ENCODE measurements around the gene ACBD6. TPM values are rescaled to one million over a fixed set of nuclear protein-coding genes. Genes with fewer than 3 reads are reported as not detected.

The ACBD6 gene
- total RNA-seq, 2 experiments from 2014 or later = 45.6 to 46.8 TPM

DNA sequence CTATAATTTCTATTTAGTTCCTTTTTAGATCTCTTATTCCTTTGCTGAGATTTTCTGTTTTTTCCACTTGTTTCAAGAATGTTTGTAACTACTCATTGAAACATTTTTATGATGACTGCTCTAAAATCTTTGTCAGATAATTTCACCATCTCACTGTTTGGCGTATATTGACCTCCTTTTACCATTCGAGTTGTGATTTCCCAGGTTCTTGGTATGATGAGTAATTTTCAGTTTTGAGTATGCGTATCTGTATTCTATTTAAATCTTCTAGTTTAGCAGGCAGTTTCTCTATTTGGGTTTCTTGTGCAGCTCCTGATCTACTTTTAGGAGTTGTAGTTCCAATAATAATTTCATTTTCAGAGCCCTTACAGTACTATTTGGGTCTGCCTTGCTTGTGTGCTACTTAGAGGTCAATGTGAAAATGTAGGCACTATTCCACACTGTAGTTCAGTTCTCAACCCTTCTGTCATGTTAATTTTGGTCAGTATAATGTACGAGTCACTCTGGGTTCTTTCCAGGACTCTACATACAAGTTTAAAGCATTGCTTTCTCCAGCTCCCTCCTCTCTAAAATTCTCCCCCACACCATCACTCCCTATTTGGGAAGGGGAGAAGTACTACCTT lies 115.5 kb downstream of the ACBD6 start:
- peak; percentile 47 for ATAC-seq
- POLR2A ChIA-PET = interaction anchor here (0.6 kb wide), 1 partner anchor 10 kb away, joined by 3 read pairs; no protein-coding TSS in a partner anchor
- peaks cover 19% of the 10 kb centered on the region for H3K4me1 Mint-ChIP-seq
- H3K4me3 Mint-ChIP-seq = no peak overlapping the region
- DNase-seq = no peak
- H3K27ac Mint-ChIP-seq = no peak overlapping the region
- CTCF ChIA-PET = interaction anchor here (1.4 kb wide), 1 partner anchor 102 kb away, joined by 3 read pairs; no protein-coding TSS in a partner anchor
- peaks cover 55% of the 10 kb centered on the region for H3K9me3 Mint-ChIP-seq (ENCODE audit: low read depth)
- no peaks in the 10 kb centered on the region for H3K27me3 Mint-ChIP-seq
- intact Hi-C loops (cut with DNase I, micrococcal nuclease) = loop anchor here in 1 of 2 experiments (10.0 kb wide), 2 partner anchors 198 to 288 kb away; no protein-coding TSS in a partner anchor
- peaks cover 66% of the 10 kb centered on the region for H3K36me3 Mint-ChIP-seq (ENCODE audit: low read depth)

GRCh38 chr1:180385144-180385543 lies 117.2 kb downstream of the ACBD6 start:
- Mint-ChIP-seq H3K36me3 (ENCODE audit: low read depth) (peaks cover 65% of the 10 kb centered on the region), H3K27me3 (no peaks in the 10 kb centered on the region), H3K4me3 (no peak overlapping the region), H3K27ac (no peak overlapping the region), H3K4me1 (peaks cover 32% of the 10 kb centered on the region), H3K9me3 (ENCODE audit: low read depth) (peaks cover 62% of the 10 kb centered on the region)
- no peak for DNase-seq
- CTCF ChIA-PET = no interaction called here
- ATAC-seq = no peak
- POLR2A ChIA-PET = no interaction called here
- intact Hi-C loops (cut with DNase I, micrococcal nuclease) = loop anchor here in 1 of 2 experiments (10.0 kb wide), 2 partner anchors 200 to 290 kb away; no protein-coding TSS in a partner anchor

GRCh38 chr1:180384286-180385005 lies 117.9 kb downstream of the ACBD6 start:
- ChIA-PET CTCF (interaction anchor here (0.6 to 0.7 kb wide), 2 partner anchors 10 to 903 kb away, joined by 3 to 4 read pairs; no protein-coding TSS in a partner anchor), POLR2A (interaction anchor here (0.7 kb wide), 1 partner anchor 21 kb away, joined by 3 read pairs; no protein-coding TSS in a partner anchor)
- H3K27ac Mint-ChIP-seq = no peak overlapping the region
- no peak for ATAC-seq
- H3K4me1 Mint-ChIP-seq = peaks cover 36% of the 10 kb centered on the region
- no peak overlapping the region for H3K4me3 Mint-ChIP-seq
- H3K9me3 Mint-ChIP-seq (ENCODE audit: low read depth) = peaks cover 69% of the 10 kb centered on the region
- H3K36me3 Mint-ChIP-seq (ENCODE audit: low read depth) = peaks cover 72% of the 10 kb centered on the region
- no peak for DNase-seq
- intact Hi-C loops (cut with DNase I, micrococcal nuclease) = loop anchor here in 1 of 2 experiments (10.0 kb wide), 2 partner anchors 200 to 290 kb away; no protein-coding TSS in a partner anchor
- H3K27me3 Mint-ChIP-seq = no peaks in the 10 kb centered on the region

DNA sequence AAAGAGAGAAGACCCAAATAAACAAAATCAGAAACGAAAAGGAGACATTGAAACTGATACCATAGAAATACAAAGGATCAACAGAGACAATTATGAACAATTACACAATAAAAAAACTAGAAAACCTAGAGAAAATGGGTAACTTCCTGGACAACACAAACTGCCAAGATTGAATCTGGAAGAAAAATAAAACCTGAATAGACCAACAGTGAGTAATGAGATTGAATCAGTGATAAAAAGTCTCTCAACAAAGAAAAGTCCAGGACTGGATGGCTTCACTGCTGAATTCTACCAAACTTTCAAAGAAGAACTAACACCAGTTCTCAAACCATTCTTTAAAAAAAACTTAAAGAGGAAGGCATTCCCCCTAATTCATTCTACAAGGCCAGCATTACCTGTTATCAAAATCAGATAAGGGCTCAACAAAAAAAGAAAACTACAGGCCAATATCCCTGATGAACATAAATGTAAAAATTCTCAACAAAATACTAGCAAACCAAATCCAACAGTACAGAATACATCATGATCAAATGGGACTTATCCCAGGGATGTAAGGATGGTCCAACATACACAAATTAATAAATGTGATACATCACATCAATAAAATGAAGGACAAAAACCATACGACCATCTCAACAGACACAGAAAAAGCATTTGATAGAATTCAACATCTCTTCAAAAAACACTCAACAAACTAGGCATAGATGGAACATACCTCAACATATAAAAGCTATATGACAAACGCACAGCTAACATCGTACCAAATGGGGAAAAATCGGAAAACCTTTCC lies 119.9 kb downstream of the ACBD6 start:
- peaks cover 36% of the 10 kb centered on the region for H3K4me1 Mint-ChIP-seq
- no peak overlapping the region for H3K4me3 Mint-ChIP-seq
- peaks cover 72% of the 10 kb centered on the region for H3K9me3 Mint-ChIP-seq (ENCODE audit: low read depth)
- no peak for DNase-seq
- POLR2A ChIA-PET = no interaction called here
- no peaks in the 10 kb centered on the region for H3K27me3 Mint-ChIP-seq
- H3K27ac Mint-ChIP-seq = no peak overlapping the region
- ATAC-seq = no peak
- peaks cover 80% of the 10 kb centered on the region for H3K36me3 Mint-ChIP-seq (ENCODE audit: low read depth)
- intact Hi-C loops (cut with DNase I, micrococcal nuclease) = loop anchor here in 1 of 2 experiments (10.0 kb wide), 2 partner anchors 202 to 292 kb away; no protein-coding TSS in a partner anchor
- CTCF ChIA-PET = interaction anchor here (0.6 to 0.9 kb wide), 2 partner anchors 12 to 159 kb away, joined by 3 to 6 read pairs; no protein-coding TSS in a partner anchor

GRCh38 chr1:180381184-180381580 lies 121.2 kb downstream of the ACBD6 start:
- CTCF ChIA-PET = no interaction called here
- POLR2A ChIA-PET = interaction anchor here (0.9 kb wide), 1 partner anchor 417 kb away, joined by 8 read pairs; no protein-coding TSS in a partner anchor
- Mint-ChIP-seq H3K36me3 (ENCODE audit: low read depth) (peaks cover 75% of the 10 kb centered on the region), H3K27ac (no peak overlapping the region), H3K9me3 (ENCODE audit: low read depth) (peaks cover 63% of the 10 kb centered on the region), H3K27me3 (no peaks in the 10 kb centered on the region), H3K4me3 (no peak overlapping the region), H3K4me1 (peaks cover 24% of the 10 kb centered on the region)
- intact Hi-C loops (cut with DNase I, micrococcal nuclease) = loop anchor here in 1 of 2 experiments (10.0 kb wide), 2 partner anchors 204 to 294 kb away; no protein-coding TSS in a partner anchor
- ATAC-seq (no peak), DNase-seq (no peak)

DNA sequence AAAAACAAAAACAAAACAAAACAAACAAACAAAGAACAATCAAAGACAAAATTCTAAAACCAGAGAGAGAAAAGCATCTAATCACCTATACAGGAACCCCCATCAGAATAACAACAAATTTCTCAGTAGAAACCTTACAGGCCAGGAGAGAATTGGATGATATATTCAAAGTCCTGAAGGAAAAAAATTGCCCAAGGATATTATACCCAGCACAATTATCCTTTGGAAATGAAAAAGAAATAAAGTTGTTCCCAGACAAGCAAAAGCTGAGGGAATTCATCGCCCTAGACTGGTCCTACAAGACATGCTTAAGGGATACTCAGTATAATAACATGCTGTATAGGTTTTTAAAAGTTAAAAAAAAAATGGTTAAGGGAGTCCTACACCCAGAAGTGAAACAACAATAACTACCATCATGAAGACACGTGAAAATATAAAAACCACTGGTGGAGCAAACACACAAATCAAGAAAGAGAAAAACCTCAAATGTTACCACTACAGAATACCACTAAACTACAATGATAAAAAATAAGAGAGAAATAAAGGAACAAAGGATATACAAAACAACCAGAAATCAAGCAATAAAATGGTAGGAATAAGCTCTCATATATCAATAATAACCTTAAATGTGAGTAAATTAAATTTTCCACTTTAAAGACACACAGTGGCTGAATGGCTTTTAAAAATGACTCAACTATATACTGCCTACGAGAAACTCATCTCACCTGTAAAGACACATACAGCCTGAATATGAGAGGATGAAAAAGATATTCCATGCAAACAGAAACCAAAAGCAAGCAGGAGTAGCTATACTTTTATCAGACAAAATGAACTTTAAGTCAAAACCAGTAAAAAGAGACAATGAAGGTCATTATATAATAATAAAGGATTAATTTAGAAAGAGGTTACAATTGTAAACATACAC lies 121.9 kb downstream of the ACBD6 start:
- CTCF ChIA-PET = interaction anchor here (0.6 to 2.0 kb wide), 3 partner anchors 12 to 202 kb away, joined by 3 to 6 read pairs (median 5); no protein-coding TSS in a partner anchor
- intact Hi-C loops (cut with DNase I, micrococcal nuclease) = loop anchor here in 1 of 2 experiments (10.0 kb wide), 2 partner anchors 204 to 294 kb away; no protein-coding TSS in a partner anchor
- POLR2A ChIA-PET = interaction anchor here (0.9 kb wide), 1 partner anchor 418 kb away, joined by 8 read pairs; no protein-coding TSS in a partner anchor
- Mint-ChIP-seq H3K36me3 (ENCODE audit: low read depth) (peaks cover 73% of the 10 kb centered on the region), H3K4me1 (peaks cover 24% of the 10 kb centered on the region), H3K4me3 (no peak overlapping the region), H3K27me3 (no peaks in the 10 kb centered on the region), H3K9me3 (ENCODE audit: low read depth) (peaks cover 61% of the 10 kb centered on the region), H3K27ac (peak overlapping the region; percentile 33)
- ATAC-seq (peak; percentile 93), DNase-seq (no peak)

- intact Hi-C loops (cut with DNase I, micrococcal nuclease) = no loop called here
- ATAC-seq (no peak), DNase-seq (no peak)
- Mint-ChIP-seq H3K9me3 (ENCODE audit: low read depth) (peaks cover 28% of the 10 kb centered on the region), H3K4me3 (no peak overlapping the region), H3K36me3 (ENCODE audit: low read depth) (peaks cover 41% of the 10 kb centered on the region), H3K4me1 (peaks cover 19% of the 10 kb centered on the region), H3K27ac (no peak overlapping the region), H3K27me3 (no peaks in the 10 kb centered on the region)
- POLR2A ChIA-PET = interaction anchor here (0.6 kb wide), 1 partner anchor 10 kb away, joined by 3 read pairs; no protein-coding TSS in a partner anchor
- CTCF ChIA-PET = no interaction called here
Observed at GRCh38 chr1:180376800-180377199, 125.6 kb downstream of the ACBD6 start.

GRCh38 chr1:180376253-180376652 lies 126.1 kb downstream of the ACBD6 start:
- CTCF ChIA-PET = no interaction called here
- Mint-ChIP-seq H3K27ac (no peak overlapping the region), H3K27me3 (no peaks in the 10 kb centered on the region), H3K4me1 (peaks cover 23% of the 10 kb centered on the region), H3K9me3 (ENCODE audit: low read depth) (peaks cover 26% of the 10 kb centered on the region), H3K36me3 (ENCODE audit: low read depth) (peaks cover 39% of the 10 kb centered on the region), H3K4me3 (no peak overlapping the region)
- intact Hi-C loops (cut with DNase I, micrococcal nuclease) = no loop called here
- ATAC-seq = no peak
- DNase-seq = no peak
- POLR2A ChIA-PET = no interaction called here

DNA sequence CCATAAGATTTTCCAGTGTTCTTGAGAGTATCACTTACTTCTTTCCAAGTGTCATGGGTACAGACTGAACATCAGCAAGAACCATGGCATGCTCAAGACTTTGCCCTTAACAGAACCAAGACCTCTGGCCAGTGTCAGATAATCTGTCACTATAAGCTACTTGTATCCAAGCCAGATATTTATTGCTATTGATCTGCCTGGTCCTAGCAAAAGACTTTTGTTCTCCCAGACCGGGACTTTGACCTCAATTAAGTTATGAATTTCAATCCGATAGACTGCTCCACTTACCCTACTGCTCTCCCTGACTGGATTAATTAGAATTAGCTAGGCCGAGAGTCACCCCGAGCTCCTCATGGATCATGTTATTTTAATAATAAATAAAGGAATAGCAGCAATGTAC lies 129.6 kb downstream of the ACBD6 start:
- Mint-ChIP-seq H3K27me3 (no peaks in the 10 kb centered on the region), H3K36me3 (ENCODE audit: low read depth) (peaks cover 18% of the 10 kb centered on the region), H3K27ac (no peak overlapping the region), H3K4me1 (peaks cover 9% of the 10 kb centered on the region), H3K4me3 (no peak overlapping the region), H3K9me3 (ENCODE audit: low read depth) (peaks cover 4% of the 10 kb centered on the region)
- ChIA-PET CTCF (no interaction called here), POLR2A (no interaction called here)
- no peak for DNase-seq
- ATAC-seq = no peak
- intact Hi-C loops (cut with DNase I, micrococcal nuclease) = no loop called here

DNA sequence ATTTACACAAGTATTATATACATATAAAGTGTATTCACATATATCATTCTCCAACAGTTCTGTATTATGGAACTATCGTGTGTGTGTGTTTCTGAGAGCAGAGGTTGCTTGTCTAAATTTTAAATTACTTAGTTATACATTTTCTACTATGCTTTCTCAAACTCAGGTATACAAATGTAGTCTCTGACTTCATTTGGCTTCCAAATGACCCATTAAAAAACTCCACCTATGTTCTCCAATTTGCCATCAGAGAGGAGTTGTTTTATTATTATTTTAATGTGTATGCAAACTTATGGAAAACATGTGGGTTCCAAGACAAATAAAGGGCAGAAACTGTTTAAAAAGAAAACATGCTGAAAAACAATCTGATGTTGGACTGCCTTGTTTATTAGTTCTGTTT lies 131.8 kb downstream of the ACBD6 start:
- Mint-ChIP-seq H3K4me3 (no peak overlapping the region), H3K9me3 (ENCODE audit: low read depth) (no peaks in the 10 kb centered on the region), H3K4me1 (peaks cover 9% of the 10 kb centered on the region), H3K27ac (no peak overlapping the region), H3K27me3 (no peaks in the 10 kb centered on the region), H3K36me3 (ENCODE audit: low read depth) (peaks cover 12% of the 10 kb centered on the region)
- POLR2A ChIA-PET = no interaction called here
- intact Hi-C loops (cut with DNase I, micrococcal nuclease) = no loop called here
- CTCF ChIA-PET = no interaction called here
- no peak for ATAC-seq
- DNase-seq = no peak

Measured in activated CD4-positive, alpha-beta T cell treated with anti-CD3 and anti-CD28 coated beads for 36 hours (primary cell).